A549 (cell line): Measurements from ENCODE around the gene LTB. TPM values are rescaled to one million over a fixed set of nuclear protein-coding genes. Genes with fewer than 3 reads are reported as not detected.

Source experiments
- ATAC-seq, 2 experiments: fragments of 200-7000 bp in 1 of 2; fragments of >200 bp in 1 of 2; cut with Nextera tagmentation in 1 of 2; cut with Tn5 transposase in 1 of 2; 3 replicates each; pipeline versions ENCODE4 v1.8.0 to v1.9.1; 2018 to 2020; ENCODE audit warnings: mild to moderate bottlenecking in 1 of 2, moderate library complexity in 1 of 2
- CTCF ChIA-PET: fragments of 300-600 bp; sonication (Branson Sonifier 250); formaldehyde crosslinking; extraction: SDS; loops from one replicate; lab custom pipeline; 2021; ENCODE audit warnings: antibody characterized with exemption, inconsistent platforms; lab: Yijun Ruan, JAX
- POLR2A ChIA-PET: fragments of 350-600 bp; formaldehyde crosslinking; extraction: SDS; loops from one replicate; lab custom pipeline; 2021; ENCODE audit warnings: antibody characterized with exemption, inconsistent platforms; lab: Yijun Ruan, JAX
- DNase-seq, 2 experiments: peaks; one replicate each; pipeline versions ENCODE4 v3.0.0 to v3.0.0-alpha.2; 2011 to 2016; ENCODE audit warnings: low read depth in 1 of 2, low spot score in 1 of 2
- FAIRE-seq: peaks from 2 replicates; lab custom pipeline; 2011; peaks lifted over from hg19 to GRCh38; lab: Jason Lieb, UNC
- H3K27ac ChIP-seq, 2 experiments: fragments of >200 bp; sonication (Bioruptor Twin); formaldehyde crosslinking; 3 replicates each; pipeline ENCODE4 v1.5.1; 2016 to 2017
- H3K4me1 ChIP-seq: fragments of >200 bp; sonication (Bioruptor Twin); formaldehyde crosslinking; 3 replicates; pipeline ENCODE4 v1.6.1; 2016
- H3K4me2 ChIP-seq: fragments of >200 bp; sonication (Bioruptor Twin); formaldehyde crosslinking; 3 replicates; pipeline ENCODE4 v1.6.1; 2016
- H3K4me3 ChIP-seq: fragments of >200 bp; sonication (Bioruptor Twin); formaldehyde crosslinking; 3 replicates; pipeline ENCODE4 v1.5.1; 2016
- H3K9me3 ChIP-seq: fragments of >200 bp; sonication (Bioruptor Twin); formaldehyde crosslinking; 3 replicates; pipeline ENCODE4 v1.6.1; 2016
- ATOH8 ChIP-seq: fragments of 250-450 bp; sonication (Bioruptor Pico); IDR thresholded peaks from 2 replicates; pipeline ENCODE4 v1.5.0; 2020; ENCODE audit warnings: low read depth, mild to moderate bottlenecking, moderate library complexity
- BHLHE40 ChIP-seq: IDR thresholded peaks from 2 replicates; pipeline ENCODE4 v1.6.1; 2012; ENCODE audit warnings: low read depth, low read length, inconsistent platforms
- CHD4 ChIP-seq: fragments of 200-600 bp; sonication (generic); IDR thresholded peaks from 2 replicates; pipeline ENCODE4 v1.6.1; 2016; ENCODE audit warnings: antibody characterized with exemption, mild to moderate bottlenecking, borderline replicate concordance
- E2F6 ChIP-seq: IDR thresholded peaks from 2 replicates; pipeline ENCODE4 v1.6.1; 2012; ENCODE audit warnings: low read depth, borderline replicate concordance
- ELK1 ChIP-seq: fragments of 150-350 bp; IDR thresholded peaks from 2 replicates; pipeline ENCODE4 v1.6.1; 2014; ENCODE audit warnings: low read depth, mild to moderate bottlenecking, low read length
- EP300 ChIP-seq, 2 experiments: fragments of >200 bp; sonication (Bioruptor Twin); formaldehyde crosslinking; IDR thresholded peaks; 2 replicates in 1 of 2; 3 replicates in 1 of 2; pipeline ENCODE4 v1.6.1; 2016 to 2017
- ESRRA ChIP-seq: fragments of 150-350 bp; IDR thresholded peaks from 2 replicates; pipeline ENCODE4 v1.6.1; 2014; ENCODE audit warnings: mild to moderate bottlenecking, low read length, borderline replicate concordance
- FOXS1 ChIP-seq: fragments of 250-450 bp; sonication (Bioruptor Pico); IDR thresholded peaks from 2 replicates; pipeline ENCODE4 v1.5.0; 2020; ENCODE audit warnings: mild to moderate bottlenecking, moderate library complexity
- HMGXB4 ChIP-seq: fragments of 250-450 bp; sonication (Bioruptor Pico); IDR thresholded peaks from 2 replicates; pipeline ENCODE4 v1.5.0; 2021; ENCODE audit warnings: mild to moderate bottlenecking, moderate library complexity, borderline replicate concordance
- HOXA7 ChIP-seq: fragments of 250-450 bp; sonication (Bioruptor Pico); IDR thresholded peaks from 2 replicates; pipeline ENCODE4 v1.5.0; 2020; ENCODE audit warnings: mild to moderate bottlenecking, moderate library complexity
- JUN ChIP-seq, 2 experiments: fragments of >200 bp; sonication (Bioruptor Twin); formaldehyde crosslinking; IDR thresholded peaks; 2 replicates in 1 of 2; 3 replicates in 1 of 2; pipeline ENCODE4 v1.6.1; 2016 to 2017
- JUNB ChIP-seq: fragments of >200 bp; sonication (Bioruptor Twin); formaldehyde crosslinking; IDR thresholded peaks from 2 replicates; pipeline ENCODE4 v1.6.1; 2016
- KDM1A ChIP-seq: fragments of 200-600 bp; sonication (generic); IDR thresholded peaks from 2 replicates; pipeline ENCODE4 v1.6.1; 2016; ENCODE audit warnings: low read depth, mild to moderate bottlenecking
- KDM5A ChIP-seq: fragments of 200-600 bp; sonication (generic); IDR thresholded peaks from 2 replicates; pipeline ENCODE4 v1.6.1; 2016; ENCODE audit warnings: antibody characterized with exemption, mild to moderate bottlenecking
- MAZ ChIP-seq: fragments of 150-350 bp; IDR thresholded peaks from 2 replicates; pipeline ENCODE4 v1.6.1; 2014; ENCODE audit warnings: antibody characterized with exemption, low read depth, low read length, borderline replicate concordance
- PHF8 ChIP-seq: fragments of 200-600 bp; sonication (generic); IDR thresholded peaks from 2 replicates; pipeline ENCODE4 v1.6.1; 2016; ENCODE audit warnings: low read depth, mild to moderate bottlenecking, antibody characterized with exemption, moderate library complexity, borderline replicate concordance
- POLR2A ChIP-seq: IDR thresholded peaks from 2 replicates; pipeline ENCODE4 v1.6.1; 2012; ENCODE audit warnings: mild to moderate bottlenecking, low read length
- POLR2AphosphoS2 ChIP-seq: conservative IDR thresholded peaks from 2 replicates; pipeline ENCODE4 v1.6.1; 2012; ENCODE audit warnings: low read length, improper control_type of control experiment, inconsistent platforms
- RAD21 ChIP-seq, 2 experiments: fragments of >200 bp in 1 of 2; sonication (Bioruptor Twin) in 1 of 2; formaldehyde crosslinking in 1 of 2; IDR thresholded peaks in 1 of 2; conservative IDR thresholded peaks in 1 of 2; 2 replicates in 1 of 2; 3 replicates in 1 of 2; pipeline ENCODE4 v1.6.1; 2012 to 2018; ENCODE audit warnings: inconsistent platforms in 1 of 2
- SREBF2 ChIP-seq: fragments of 450-650 bp; IDR thresholded peaks from 2 replicates; pipeline ENCODE4 v1.6.1; 2014; ENCODE audit warnings: mild to moderate bottlenecking, moderate library complexity
- TP53 ChIP-seq: fragments of 250-450 bp; sonication (Bioruptor Pico); IDR thresholded peaks from 2 replicates; pipeline ENCODE4 v1.5.0; 2021; ENCODE audit warnings: mild to moderate bottlenecking, moderate library complexity
- ZC3H11A ChIP-seq: fragments of 450-650 bp; IDR thresholded peaks from 2 replicates; pipeline ENCODE4 v1.6.1; 2014; ENCODE audit warnings: antibody characterized with exemption, mild to moderate bottlenecking
- ZFP36 ChIP-seq: fragments of 450-650 bp; IDR thresholded peaks from 2 replicates; pipeline ENCODE4 v1.6.1; 2014; ENCODE audit warnings: borderline replicate concordance; ENCODE audit not compliant: partially characterized antibody
- ZNF302 ChIP-seq: fragments of 250-450 bp; sonication (Bioruptor Pico); IDR thresholded peaks from 2 replicates; pipeline ENCODE4 v1.9.0; 2021; ENCODE audit warnings: inconsistent platforms, mild to moderate bottlenecking, moderate library complexity
- WGBS: methylation state at CpG from one replicate; pipeline ENCODE4 v1.1.6; 2017; ENCODE audit errors: missing lambda C conversion rate; 5-methylcytosine and 5-hydroxymethylcytosine counted together
- polyA plus RNA-seq, 4 experiments: library from polyadenylated mRNA; depleted of rRNA in 3 of 4; stranded (reverse); fragments of >200 nt; fragmentation: RNase III in 1 of 4; extraction: RNeasy Plus Mini Kit Qiagen cat#74134 plus additional on column Dnase treatment in 1 of 4; gene quantifications; 2 replicates in 3 of 4; 3 replicates in 1 of 4; pipeline ENCODE4 v1.2.3, GENCODE V29; 2011 to 2017

LTB gene
- polyA plus RNA-seq, 2 of the 4 experiments (the other 2 are of a cell fraction): 0.14 to 0.26 TPM

GRCh38 chr6:31548544-31548873 is 33.7 kb downstream of the LTB start:
- POLR2A ChIA-PET: no interaction called here
- Histone ChIP-seq H3K27ac (peak overlapping the region in 1 of 2 experiments; percentile 87; a peak in 2 of 6 replicates), H3K4me3 (peak overlapping the region; percentile 57; the same call in 1 of the 3 replicates), H3K9me3 (no peaks in the 10 kb centered on the region), H3K4me1 (peaks cover 10% of the 10 kb centered on the region), H3K4me2 (peak overlapping the region; percentile 67)
- CTCF ChIA-PET: interaction anchor here (1.5 to 15.7 kb wide), 3 partner anchors 9 to 49 kb away, joined by 6 to 331 read pairs (median 37); partner anchors contain the start of genes LTB and NCR3
- no peak for ATAC-seq
- DNase-seq: no peak
- TF ChIP-seq ATOH8 (CRISPR knock-in tag) (no peak), KDM5A (no peak), ZFP36 (no peak), JUN (IDR thresholded peaks at IDR 0.05) (no peak), KDM1A (no peak), JUNB (no peak), ZNF302 (CRISPR knock-in tag) (no peak), ESRRA (no peak), HOXA7 (CRISPR knock-in tag) (no peak), SREBF2 (no peak), E2F6 (no peak), MAZ (no peak), HMGXB4 (CRISPR knock-in tag) (no peak), RAD21 (conservative IDR thresholded peaks at IDR 0.05 in 1 of 2, IDR thresholded peaks at IDR 0.05 in 1 of 2) (no peak), BHLHE40 (no peak), FOXS1 (CRISPR knock-in tag) (no peak), POLR2AphosphoS2 (no peak)
- 91% methylated on average over 2 of the region's 2 CpGs for WGBS
- FAIRE-seq: no peak

- DNase-seq (no peak), ATAC-seq (no peak), FAIRE-seq (no peak)
- 77% methylated on average over 22 of the region's 24 CpGs for WGBS
- TF ChIP-seq PHF8 (0 out of 2 replicates have a peak, but pooled peaks have one; percentile 58), TP53 (no peak), POLR2A (no peak), E2F6 (no peak), ZC3H11A (no peak), JUN (IDR thresholded peaks at IDR 0.05) (0 out of 5 replicates have a peak, but pooled peaks of 1 of the 2 experiments have one; percentile 11), ELK1 (no peak), EP300 (IDR thresholded peaks at IDR 0.05) (no peak), HMGXB4 (CRISPR knock-in tag) (0 out of 2 replicates have a peak, but pooled peaks have one; percentile 7), CHD4 (no peak)
- peak overlapping the region; percentile 67 for H3K4me2 ChIP-seq
- no peaks in the 10 kb centered on the region for H3K9me3 ChIP-seq
- peak overlapping the region; percentile 87 to 90 for H3K27ac ChIP-seq
- peak overlapping the region; percentile 57 for H3K4me3 ChIP-seq
- H3K4me1 ChIP-seq: peaks cover 13% of the 10 kb centered on the region
- CTCF ChIA-PET: interaction anchor here (0.8 to 15.7 kb wide), 9 partner anchors 9 to 248 kb away, joined by 3 to 331 read pairs (median 6); partner anchors contain the start of genes LST1, LTB, NCR3 and TNF
- POLR2A ChIA-PET: interaction anchor here (0.6 to 1.4 kb wide), 5 partner anchors 17 to 1464 kb away, joined by 3 to 6 read pairs (median 4); partner anchors contain the start of gene HSPA1B
These were observed 34.3 kb downstream of the LTB start for GRCh38 chr6:31547727-31548543.
